ENCODE data around the gene AP2M1. TPM values are rescaled to one million over a fixed set of nuclear protein-coding genes. Genes with fewer than 3 reads are reported as not detected.

Gene AP2M1
- total RNA-seq = 442 and 454 TPM in 2 replicates

GRCh38 chr3:184174646-184175492, at the start of gene AP2M1:
TSS of gene AP2M1 (plus strand) at chr3:184174855. CDS start at chr3:184176994, 2,139 bp downstream.
- DNase-seq (ENCODE audit: low read depth in 2 of 2) = peak; percentile 99 to 100

- DNase-seq (ENCODE audit: low read depth in 2 of 2) = no peak
These were observed 48.6 kb upstream of the AP2M1 start for GRCh38 chr3:184126006-184126405.

GRCh38 chr3:184129012-184129411, 45.6 kb upstream of the AP2M1 start:
- DNase-seq (ENCODE audit: low read depth in 2 of 2) = peak; percentile 52 to 70

- DNase-seq (ENCODE audit: low read depth in 2 of 2) = no peak
These were observed 41.7 kb upstream of the AP2M1 start for GRCh38 chr3:184132945-184133344.

- DNase-seq (ENCODE audit: low read depth in 2 of 2) = peak; percentile 81 to 84
These were observed 40.6 kb upstream of the AP2M1 start for GRCh38 chr3:184133840-184134745.

GRCh38 chr3:184134746-184135148, 39.9 kb upstream of the AP2M1 start:
- no peak for DNase-seq (ENCODE audit: low read depth in 2 of 2)

GRCh38 chr3:184135149-184135910, 39.3 kb upstream of the AP2M1 start, which contains the start of gene EIF2B5:
TSS of gene EIF2B5 (plus strand) at chr3:184135358. CDS start at chr3:184135386, 28 bp downstream.
- peak; percentile 94 for DNase-seq (ENCODE audit: low read depth in 2 of 2)

- DNase-seq (ENCODE audit: low read depth in 2 of 2) = peak in 1 of 2 donors; percentile 11
These were observed 38.8 kb upstream of the AP2M1 start for GRCh38 chr3:184135911-184136260.

GRCh38 chr3:184140436-184140835, 34.2 kb upstream of the AP2M1 start:
- no peak for DNase-seq (ENCODE audit: low read depth in 2 of 2)

- DNase-seq (ENCODE audit: low read depth in 2 of 2) = no peak
These were observed 32.5 kb upstream of the AP2M1 start for GRCh38 chr3:184142199-184142598.

GRCh38 chr3:184143327-184143726, 31.3 kb upstream of the AP2M1 start:
- no peak for DNase-seq (ENCODE audit: low read depth in 2 of 2)

- no peak for DNase-seq (ENCODE audit: low read depth in 2 of 2)
These were observed 30.1 kb upstream of the AP2M1 start for GRCh38 chr3:184144505-184144904.

- DNase-seq (ENCODE audit: low read depth in 2 of 2) = peak; percentile 64 to 75
These were observed 29.5 kb upstream of the AP2M1 start for GRCh38 chr3:184145111-184145524.

- DNase-seq (ENCODE audit: low read depth in 2 of 2) = no peak
These were observed 28.8 kb upstream of the AP2M1 start for GRCh38 chr3:184145751-184146270.

- DNase-seq (ENCODE audit: low read depth in 2 of 2) = no peak
These were observed 26.6 kb upstream of the AP2M1 start for GRCh38 chr3:184148076-184148475.

GRCh38 chr3:184149123-184149522, 25.5 kb upstream of the AP2M1 start:
- DNase-seq (ENCODE audit: low read depth in 2 of 2) = no peak

GRCh38 chr3:184149770-184150169, 24.9 kb upstream of the AP2M1 start:
- peak; percentile 43 to 57 for DNase-seq (ENCODE audit: low read depth in 2 of 2)

- DNase-seq (ENCODE audit: low read depth in 2 of 2) = peak; percentile 57 to 66
These were observed 19.6 kb upstream of the AP2M1 start, which contains the start of gene DVL3 for GRCh38 chr3:184154885-184155643. TSS of gene DVL3 (plus strand) at chr3:184155377. CDS start at chr3:184155636, 259 bp downstream.

GRCh38 chr3:184155644-184156521, 18.8 kb upstream of the AP2M1 start:
- DNase-seq (ENCODE audit: low read depth in 2 of 2) = peak; percentile 12 to 14
